Neural progenitor cell (in vitro differentiated cells): ENCODE measurements around the gene FOXJ3. TPM values are rescaled to one million over a fixed set of nuclear protein-coding genes. Genes with fewer than 3 reads are reported as not detected.

ENCODE experiments used
- DNase-seq: peaks from one replicate; pipeline ENCODE4 v3.0.0-alpha.2; 2016; ENCODE audit warnings: low spot score
- H2AFZ ChIP-seq: fragments of 200-600 bp; sonication (generic); replicated peaks from 2 replicates; pipeline ENCODE4 v1.6.1; 2016; ENCODE audit warnings: antibody characterized with exemption
- H3F3A ChIP-seq: fragments of 200-600 bp; sonication (generic); 2 replicates; pipeline ENCODE4 v1.6.1; 2016; ENCODE audit warnings: antibody characterized with exemption, low read depth
- H3K27ac ChIP-seq: fragments of 200-600 bp; sonication (generic); 2 replicates; pipeline ENCODE4 v1.5.1; 2016; ENCODE audit warnings: mild to moderate bottlenecking
- H3K27me3 ChIP-seq: fragments of 200-600 bp; sonication (generic); 2 replicates; pipeline ENCODE4 v1.6.1; 2016; ENCODE audit warnings: mild to moderate bottlenecking, moderate library complexity
- H3K36me3 ChIP-seq: fragments of 200-600 bp; sonication (generic); 2 replicates; pipeline ENCODE4 v1.5.1; 2016
- H3K4me1 ChIP-seq: fragments of 200-600 bp; sonication (generic); 2 replicates; pipeline ENCODE4 v1.6.1; 2016; ENCODE audit warnings: mixed run types
- H3K4me2 ChIP-seq: fragments of 200-600 bp; sonication (generic); 2 replicates; pipeline ENCODE4 v1.6.1; 2016
- H3K4me3 ChIP-seq: fragments of 200-600 bp; sonication (generic); 2 replicates; pipeline ENCODE4 v1.5.1; 2016
- H3K79me2 ChIP-seq: fragments of 200-600 bp; sonication (generic); 2 replicates; pipeline ENCODE4 v1.6.1; 2016; ENCODE audit warnings: low read depth
- H3K9ac ChIP-seq: fragments of 200-600 bp; sonication (generic); 2 replicates; pipeline ENCODE4 v1.6.1; 2016
- H3K9me3 ChIP-seq: fragments of 200-600 bp; sonication (generic); 2 replicates; pipeline ENCODE4 v1.5.1; 2016; ENCODE audit warnings: low read depth
- H4K20me1 ChIP-seq: fragments of 200-600 bp; sonication (generic); 2 replicates; pipeline ENCODE4 v1.6.1; 2016; ENCODE audit warnings: low read depth
- H3K27ac Mint-ChIP-seq: 3 replicates; pipeline ENCODE4 v1.8.0; 2021; ENCODE audit warnings: mixed read lengths
- H3K27me3 Mint-ChIP-seq: 2 replicates; pipeline ENCODE4 v1.8.0; 2022; ENCODE audit warnings: low read depth, mild to moderate bottlenecking, inconsistent platforms, moderate library complexity, mixed read lengths; ENCODE audit not compliant: insufficient read depth
- H3K36me3 Mint-ChIP-seq: 3 replicates; pipeline ENCODE4 v1.8.0; 2021; ENCODE audit warnings: mixed read lengths
- H3K4me1 Mint-ChIP-seq: 3 replicates; pipeline ENCODE4 v1.8.0; 2021; ENCODE audit warnings: mixed read lengths
- H3K4me3 Mint-ChIP-seq: 3 replicates; pipeline ENCODE4 v1.8.0; 2021; ENCODE audit warnings: mild to moderate bottlenecking, moderate library complexity, mixed read lengths
- H3K9me3 Mint-ChIP-seq: 3 replicates; pipeline ENCODE4 v1.8.0; 2020; ENCODE audit warnings: mixed read lengths
- CTCF ChIP-seq: fragments of 200-600 bp; sonication (generic); IDR thresholded peaks from 2 replicates; pipeline ENCODE4 v1.5.1; 2017; ENCODE audit warnings: antibody characterized with exemption, mild to moderate bottlenecking
- EZH2 ChIP-seq: fragments of 200-600 bp; sonication (generic); IDR thresholded peaks from 2 replicates; pipeline ENCODE4 v1.6.1; 2017; ENCODE audit warnings: antibody characterized with exemption, mild to moderate bottlenecking, moderate library complexity
- EZH2phosphoT487 ChIP-seq: fragments of 200-600 bp; sonication (generic); IDR thresholded peaks from 2 replicates; pipeline ENCODE4 v1.6.1; 2017; ENCODE audit warnings: antibody characterized with exemption
- total RNA-seq: library from RNA; depleted of rRNA; stranded (reverse); fragments of >200 nt; gene quantifications from 2 replicates; pipeline ENCODE4 v1.2.3, GENCODE V29; 2015; ENCODE audit warnings: low replicate concordance

The FOXJ3 gene
- total RNA-seq, 1 donor from 2014 or later: 58.5 TPM

- Histone ChIP-seq H3K9ac (no peak overlapping the region), H3K79me2 (no peaks in the 10 kb centered on the region), H3K4me2 (no peak overlapping the region), H3K4me1 (no peaks in the 10 kb centered on the region), H4K20me1 (no peaks in the 10 kb centered on the region), H3K4me3 (no peak overlapping the region), H3K9me3 (no peaks in the 10 kb centered on the region), H3K27ac (no peak overlapping the region), H3K27me3 (no peaks in the 10 kb centered on the region), H3K36me3 (no peaks in the 10 kb centered on the region), H3F3A (no peaks in the 10 kb centered on the region), H2AFZ (peak overlapping the region; percentile 26)
- TF ChIP-seq EZH2 (no peak), CTCF (no peak), EZH2phosphoT487 (no peak)
- Mint-ChIP-seq H3K4me3 (no peak overlapping the region), H3K27ac (no peak overlapping the region), H3K27me3 (peaks cover 7% of the 10 kb centered on the region), H3K36me3 (no peaks in the 10 kb centered on the region), H3K9me3 (no peaks in the 10 kb centered on the region), H3K4me1 (no peaks in the 10 kb centered on the region)
- DNase-seq: no peak
Measured at GRCh38 chr1:42128964-42129363, 206.1 kb downstream of the FOXJ3 start.

GRCh38 chr1:42128499-42128898 is 206.5 kb downstream of the FOXJ3 start:
- DNase-seq: no peak
- Histone ChIP-seq H3K4me3 (no peak overlapping the region), H3K9me3 (no peaks in the 10 kb centered on the region), H3K79me2 (no peaks in the 10 kb centered on the region), H3K4me2 (no peak overlapping the region), H3K27ac (no peak overlapping the region), H3F3A (no peaks in the 10 kb centered on the region), H3K9ac (no peak overlapping the region), H4K20me1 (no peaks in the 10 kb centered on the region), H3K27me3 (no peaks in the 10 kb centered on the region), H3K4me1 (no peaks in the 10 kb centered on the region), H3K36me3 (no peaks in the 10 kb centered on the region), H2AFZ (peak overlapping the region; percentile 26)
- H3K27me3 Mint-ChIP-seq: peaks cover 7% of the 10 kb centered on the region
- no peak overlapping the region for H3K4me3 Mint-ChIP-seq
- H3K36me3 Mint-ChIP-seq: no peaks in the 10 kb centered on the region
- H3K9me3 Mint-ChIP-seq: no peaks in the 10 kb centered on the region
- H3K4me1 Mint-ChIP-seq: no peaks in the 10 kb centered on the region
- H3K27ac Mint-ChIP-seq: no peak overlapping the region
- no peak for TF ChIP-seq CTCF
- no peak for TF ChIP-seq EZH2
- TF ChIP-seq EZH2phosphoT487: no peak

GRCh38 chr1:42127767-42128166 is 207.3 kb downstream of the FOXJ3 start:
- TF ChIP-seq EZH2: no peak
- no peak for TF ChIP-seq EZH2phosphoT487
- Histone ChIP-seq H3K79me2 (no peaks in the 10 kb centered on the region), H3K4me1 (no peaks in the 10 kb centered on the region), H3K4me2 (no peak overlapping the region), H3K36me3 (no peaks in the 10 kb centered on the region), H3K9me3 (no peaks in the 10 kb centered on the region), H3K27me3 (no peaks in the 10 kb centered on the region), H4K20me1 (no peaks in the 10 kb centered on the region), H3K4me3 (no peak overlapping the region), H3K27ac (no peak overlapping the region), H3F3A (no peaks in the 10 kb centered on the region), H3K9ac (no peak overlapping the region), H2AFZ (no peak overlapping the region)
- peaks cover 7% of the 10 kb centered on the region for H3K27me3 Mint-ChIP-seq
- no peaks in the 10 kb centered on the region for H3K36me3 Mint-ChIP-seq
- no peak for DNase-seq
- H3K9me3 Mint-ChIP-seq: no peaks in the 10 kb centered on the region
- no peaks in the 10 kb centered on the region for H3K4me1 Mint-ChIP-seq
- no peak overlapping the region for H3K27ac Mint-ChIP-seq
- no peak overlapping the region for H3K4me3 Mint-ChIP-seq

Other genes starting within 250 kb of the FOXJ3 start
- not detected in 2 replicates for gene GUCA2B, start 181.8 kb downstream of the FOXJ3 start, total RNA-seq
- not detected in 2 replicates for gene GUCA2A, start 170.5 kb downstream of the FOXJ3 start, total RNA-seq
- 5.1 and 5.4 TPM in 2 replicates for gene RIMKLA, start 45.6 kb upstream of the FOXJ3 start, total RNA-seq
- gene ZMYND12, start 120.8 kb upstream of the FOXJ3 start, total RNA-seq: 1.3 and 2.1 TPM in 2 replicates
- 43.1 and 63.3 TPM in 2 replicates for gene PPCS, start 121.3 kb upstream of the FOXJ3 start, total RNA-seq
- 2.0 and 2.8 TPM in 2 replicates for gene CCDC30, start 128.1 kb upstream of the FOXJ3 start, total RNA-seq